CD8-positive, alpha-beta memory T cell (primary cell): ENCODE data around the gene MAG. TPM values are rescaled to one million over a fixed set of nuclear protein-coding genes. Genes with fewer than 3 reads are reported as not detected.

Experiments
- CTCF ChIA-PET: fragments of 350-600 bp; sonication (Branson Sonifier 250); formaldehyde crosslinking; loops from one replicate; lab custom pipeline; 2021; ENCODE audit warnings: antibody characterized with exemption; lab: Charles Lee
- POLR2A ChIA-PET: fragments of 350-600 bp; sonication (Branson Sonifier 250); formaldehyde crosslinking; loops from one replicate; lab custom pipeline; 2021; ENCODE audit warnings: antibody characterized with exemption; lab: Charles Lee
- DNase-seq, 5 donors: peaks; one replicate each; pipeline versions ENCODE4 v3.0.0 to v3.0.0-alpha.2; 2020 to 2022; ENCODE audit warnings: mixed read lengths in 1 of 5
- H3K27ac ChIP-seq: one replicate; pipeline ENCODE4 v1.7.0; 2013; ENCODE audit warnings: low read depth, mild to moderate bottlenecking, low read length, moderate library complexity
- H3K27me3 ChIP-seq: 2 replicates; pipeline ENCODE4 v1.7.0; 2013; ENCODE audit warnings: low read length, mild to moderate bottlenecking; ENCODE audit not compliant: insufficient read depth, poor library complexity, severe bottlenecking
- H3K36me3 ChIP-seq: 2 replicates; pipeline ENCODE4 v1.7.0; 2013; ENCODE audit warnings: mild to moderate bottlenecking, low read length, moderate library complexity; ENCODE audit not compliant: insufficient read depth
- H3K4me1 ChIP-seq: 2 replicates; pipeline ENCODE4 v1.7.0; 2013; ENCODE audit warnings: mild to moderate bottlenecking, low read length, moderate library complexity; ENCODE audit not compliant: insufficient read depth
- H3K4me3 ChIP-seq: 2 replicates; pipeline ENCODE4 v1.7.0; 2013; ENCODE audit warnings: mild to moderate bottlenecking, low read length
- H3K9me3 ChIP-seq: 2 replicates; pipeline ENCODE4 v1.7.0; 2013; ENCODE audit warnings: mild to moderate bottlenecking, low read length
- H3K27ac Mint-ChIP-seq, 8 donors: one replicate each; pipeline ENCODE4 v1.8.0; 2020 to 2021; ENCODE audit warnings: mixed read lengths in 8 of 8, mild to moderate bottlenecking in 6 of 8, inconsistent platforms in 3 of 8, moderate library complexity in 3 of 8
- H3K27me3 Mint-ChIP-seq, 2 donors: one replicate each; pipeline ENCODE4 v1.8.0; 2020 to 2021; ENCODE audit warnings: mixed read lengths in 2 of 2, mild to moderate bottlenecking in 1 of 2, moderate library complexity in 1 of 2
- H3K36me3 Mint-ChIP-seq, 3 donors: one replicate each; pipeline ENCODE4 v1.8.0; 2020 to 2021; ENCODE audit warnings: mixed read lengths in 3 of 3, inconsistent platforms in 1 of 3, mild to moderate bottlenecking in 1 of 3
- H3K4me1 Mint-ChIP-seq, 3 donors: one replicate each; pipeline ENCODE4 v1.8.0; 2020 to 2021; ENCODE audit warnings: mixed read lengths in 3 of 3, inconsistent platforms in 1 of 3, mild to moderate bottlenecking in 1 of 3
- H3K4me3 Mint-ChIP-seq, 7 donors: one replicate each; pipeline ENCODE4 v1.8.0; 2020 to 2021; ENCODE audit warnings: mixed read lengths in 7 of 7, mild to moderate bottlenecking in 6 of 7, moderate library complexity in 4 of 7, inconsistent platforms in 2 of 7
- H3K9me3 Mint-ChIP-seq, 5 donors: one replicate each; pipeline ENCODE4 v1.8.0; 2020 to 2022; ENCODE audit warnings: mixed read lengths in 5 of 5, mild to moderate bottlenecking in 3 of 5, moderate library complexity in 2 of 5, inconsistent platforms in 1 of 5
- polyA plus RNA-seq: library from polyadenylated mRNA; unstranded; fragments of 300-500 nt; fragmentation: Illumina TruSeq; gene quantifications from one replicate; pipeline ENCODE4 v1.2.3, GENCODE V29; 2021
- total RNA-seq, 2 experiments: library from RNA; stranded (reverse); gene quantifications; one replicate each; pipeline ENCODE4 v1.2.3, GENCODE V29; 2021

Gene MAG, protein sequence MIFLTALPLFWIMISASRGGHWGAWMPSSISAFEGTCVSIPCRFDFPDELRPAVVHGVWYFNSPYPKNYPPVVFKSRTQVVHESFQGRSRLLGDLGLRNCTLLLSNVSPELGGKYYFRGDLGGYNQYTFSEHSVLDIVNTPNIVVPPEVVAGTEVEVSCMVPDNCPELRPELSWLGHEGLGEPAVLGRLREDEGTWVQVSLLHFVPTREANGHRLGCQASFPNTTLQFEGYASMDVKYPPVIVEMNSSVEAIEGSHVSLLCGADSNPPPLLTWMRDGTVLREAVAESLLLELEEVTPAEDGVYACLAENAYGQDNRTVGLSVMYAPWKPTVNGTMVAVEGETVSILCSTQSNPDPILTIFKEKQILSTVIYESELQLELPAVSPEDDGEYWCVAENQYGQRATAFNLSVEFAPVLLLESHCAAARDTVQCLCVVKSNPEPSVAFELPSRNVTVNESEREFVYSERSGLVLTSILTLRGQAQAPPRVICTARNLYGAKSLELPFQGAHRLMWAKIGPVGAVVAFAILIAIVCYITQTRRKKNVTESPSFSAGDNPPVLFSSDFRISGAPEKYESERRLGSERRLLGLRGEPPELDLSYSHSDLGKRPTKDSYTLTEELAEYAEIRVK
- total RNA-seq, result not detected
- 0.36 TPM for polyA plus RNA-seq

- Histone ChIP-seq H3K4me1 (peaks cover 10% of the 10 kb centered on the region), H3K27me3 (no peaks in the 10 kb centered on the region), H3K27ac (no peak within 1 kb of the TSS), H3K36me3 (no peaks in the 10 kb centered on the region), H3K9me3 (no peaks in the 10 kb centered on the region), H3K4me3 (no peak within 1 kb of the TSS)
- POLR2A ChIA-PET, result no interaction called here
- peak within 1 kb of the TSS in 1 of 8 donors; percentile 13 for H3K27ac Mint-ChIP-seq
- CTCF ChIA-PET, result no interaction called here
- H3K9me3 Mint-ChIP-seq, result no peaks in the 10 kb centered on the region
- H3K4me1 Mint-ChIP-seq, result peaks cover 0 to 9% (median 6%) of the 10 kb centered on the region in 3 donors
- H3K27me3 Mint-ChIP-seq, result peaks cover 0 to 3% of the 10 kb centered on the region in 2 donors
- no peak for DNase-seq
- H3K36me3 Mint-ChIP-seq, result no peaks in the 10 kb centered on the region
- H3K4me3 Mint-ChIP-seq, result no peak within 1 kb of the TSS
These were observed at the start of gene MAG for GRCh38 chr19:35291916-35292315. MAG (plus strand) TSS chr19:35292161; CDS start chr19:35295409, 3,248 bp downstream.

DNA sequence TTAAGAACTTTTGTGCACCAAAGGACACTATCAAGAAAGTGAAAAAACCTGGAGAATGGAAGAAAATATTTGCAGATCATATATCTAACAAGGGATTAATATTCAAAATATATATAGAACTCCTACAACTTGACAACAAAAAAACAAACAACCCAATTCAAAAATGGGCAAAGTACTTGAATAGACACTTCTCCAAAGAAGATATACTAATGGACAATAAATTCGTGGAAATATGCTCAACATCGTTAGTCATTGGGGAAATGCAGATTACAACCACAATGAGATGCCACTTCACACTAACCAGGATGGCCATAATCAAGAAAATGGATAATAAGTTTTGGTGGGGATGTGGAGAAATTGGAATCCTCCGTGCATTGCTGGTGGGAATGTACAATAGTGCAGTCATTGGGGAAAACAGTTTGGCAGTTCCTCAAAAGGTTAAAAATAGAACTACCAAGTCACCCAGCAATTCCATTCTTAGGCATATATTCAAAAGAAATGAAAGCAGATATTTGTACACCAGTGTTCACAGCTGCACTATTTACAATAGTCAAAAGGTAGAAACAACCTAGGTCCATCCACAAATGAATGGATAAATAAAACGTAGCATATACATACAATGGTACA, 45.4 kb upstream of the MAG start:
- Mint-ChIP-seq H3K36me3 (peaks cover 3 to 31% (median 16%) of the 10 kb centered on the region in 3 donors), H3K4me3 (peak overlapping the region in 6 of 7 donors; percentile 84 to 95 (median 93)), H3K27ac (peak overlapping the region in 2 of 8 donors; percentile 2 to 94), H3K9me3 (peaks cover 2 to 22% (median 19%) of the 10 kb centered on the region in 5 donors), H3K27me3 (peaks cover 14 to 25% of the 10 kb centered on the region in 2 donors), H3K4me1 (peaks cover 30 to 41% (median 38%) of the 10 kb centered on the region in 3 donors)
- no peak overlapping the region for H3K27ac ChIP-seq
- H3K36me3 ChIP-seq, result no peaks in the 10 kb centered on the region
- ChIA-PET CTCF (no interaction called here), POLR2A (interaction anchor here (0.6 kb wide), 1 partner anchor 13 kb away, joined by 3 read pairs; no protein-coding TSS in a partner anchor)
- H3K9me3 ChIP-seq, result peaks cover 4% of the 10 kb centered on the region
- peaks cover 12% of the 10 kb centered on the region for H3K4me1 ChIP-seq
- DNase-seq, result no peak
- no peak overlapping the region for H3K4me3 ChIP-seq
- H3K27me3 ChIP-seq, result no peaks in the 10 kb centered on the region

- Histone ChIP-seq H3K4me3 (peak overlapping the region; percentile 76), H3K36me3 (no peaks in the 10 kb centered on the region), H3K27ac (peak overlapping the region; percentile 88), H3K4me1 (peaks cover 11% of the 10 kb centered on the region), H3K9me3 (no peaks in the 10 kb centered on the region), H3K27me3 (no peaks in the 10 kb centered on the region)
- H3K9me3 Mint-ChIP-seq, result peaks cover 0 to 17% (median 14%) of the 10 kb centered on the region in 5 donors
- H3K27me3 Mint-ChIP-seq, result peaks cover 14 to 19% of the 10 kb centered on the region in 2 donors
- peaks cover 30 to 46% (median 42%) of the 10 kb centered on the region in 3 donors for H3K4me1 Mint-ChIP-seq
- H3K4me3 Mint-ChIP-seq, result peak overlapping the region; percentile 84 to 96 (median 94)
- peak overlapping the region; percentile 57 to 96 (median 92) for H3K27ac Mint-ChIP-seq
- CTCF ChIA-PET, result interaction anchor here (1.1 kb wide), 1 partner anchor 48 kb away, joined by 3 read pairs; no protein-coding TSS in a partner anchor
- POLR2A ChIA-PET, result interaction anchor here (0.7 to 1.5 kb wide), 3 partner anchors 35 to 36 kb away, joined by 3 to 5 read pairs (median 4); no protein-coding TSS in a partner anchor
- DNase-seq, result peak; percentile 27 to 63 (median 49)
- peaks cover 5 to 37% (median 11%) of the 10 kb centered on the region in 3 donors for H3K36me3 Mint-ChIP-seq
These were observed 44.2 kb upstream of the MAG start for GRCh38 chr19:35247526-35248309.

DNA sequence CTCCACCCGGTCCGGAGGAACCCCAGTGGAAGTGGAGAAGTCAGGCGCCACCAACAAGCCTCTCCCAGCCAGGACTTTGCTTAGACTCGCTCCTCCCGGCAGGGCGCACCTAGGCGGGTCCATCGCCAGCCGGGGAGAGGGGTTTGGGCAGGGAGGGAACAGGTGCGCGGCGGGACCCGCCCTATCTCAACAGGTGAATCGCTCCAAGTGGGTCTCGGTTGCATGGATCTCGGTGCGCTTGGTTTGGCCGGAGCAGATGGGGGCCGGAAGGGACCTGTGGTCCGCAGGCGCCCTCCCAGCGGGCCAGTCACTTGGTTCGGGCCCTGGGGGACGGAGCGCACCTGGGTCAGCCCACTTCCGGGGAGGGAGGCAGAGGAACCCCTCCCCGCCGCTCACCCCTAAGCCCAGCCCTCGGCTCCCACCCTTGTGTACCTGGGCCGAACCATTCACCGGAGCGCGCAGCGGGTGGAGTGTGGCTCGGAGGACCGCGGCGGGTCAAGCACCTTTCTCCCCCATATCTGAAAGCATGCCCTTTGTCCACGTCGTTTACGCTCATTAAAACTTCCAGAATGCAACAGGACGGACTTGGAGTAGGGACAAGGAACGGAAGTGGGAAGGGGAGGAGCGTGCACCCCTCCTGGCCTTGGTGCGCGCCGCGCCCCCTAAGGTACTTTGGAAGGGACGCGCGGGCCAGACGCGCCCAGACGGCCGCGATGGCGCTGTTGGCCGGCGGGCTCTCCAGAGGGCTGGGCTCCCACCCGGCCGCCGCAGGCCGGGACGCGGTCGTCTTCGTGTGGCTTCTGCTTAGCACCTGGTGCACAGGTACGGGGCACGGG, 43.4 kb upstream of the MAG start, which contains the start of gene LSR:
TSS of gene LSR (plus strand) at position 693 of the 836 bp plus-strand sequence. CDS start at position 714, 21 bp downstream.
- peaks cover 14 to 15% of the 10 kb centered on the region in 2 donors for H3K27me3 Mint-ChIP-seq
- ChIA-PET CTCF (interaction anchor here (1.1 kb wide), 1 partner anchor 49 kb away, joined by 3 read pairs; no protein-coding TSS in a partner anchor), POLR2A (interaction anchor here (0.7 to 1.5 kb wide), 3 partner anchors 35 to 37 kb away, joined by 3 to 5 read pairs (median 4); no protein-coding TSS in a partner anchor)
- Histone ChIP-seq H3K27ac (peak within 1 kb of the TSS; percentile 88), H3K4me3 (peak within 1 kb of the TSS; percentile 76), H3K36me3 (no peaks in the 10 kb centered on the region), H3K9me3 (no peaks in the 10 kb centered on the region), H3K4me1 (peaks cover 11% of the 10 kb centered on the region), H3K27me3 (no peaks in the 10 kb centered on the region)
- peaks cover 32 to 50% (median 42%) of the 10 kb centered on the region in 3 donors for H3K4me1 Mint-ChIP-seq
- H3K9me3 Mint-ChIP-seq, result peaks cover 0 to 14% (median 11%) of the 10 kb centered on the region in 5 donors
- H3K4me3 Mint-ChIP-seq, result peak within 1 kb of the TSS; percentile 84 to 96 (median 94)
- H3K36me3 Mint-ChIP-seq, result peaks cover 4 to 40% (median 5%) of the 10 kb centered on the region in 3 donors
- H3K27ac Mint-ChIP-seq, result peak within 1 kb of the TSS; percentile 89 to 96 (median 94)
- DNase-seq, result peak; percentile 56 to 92 (median 82)

DNA sequence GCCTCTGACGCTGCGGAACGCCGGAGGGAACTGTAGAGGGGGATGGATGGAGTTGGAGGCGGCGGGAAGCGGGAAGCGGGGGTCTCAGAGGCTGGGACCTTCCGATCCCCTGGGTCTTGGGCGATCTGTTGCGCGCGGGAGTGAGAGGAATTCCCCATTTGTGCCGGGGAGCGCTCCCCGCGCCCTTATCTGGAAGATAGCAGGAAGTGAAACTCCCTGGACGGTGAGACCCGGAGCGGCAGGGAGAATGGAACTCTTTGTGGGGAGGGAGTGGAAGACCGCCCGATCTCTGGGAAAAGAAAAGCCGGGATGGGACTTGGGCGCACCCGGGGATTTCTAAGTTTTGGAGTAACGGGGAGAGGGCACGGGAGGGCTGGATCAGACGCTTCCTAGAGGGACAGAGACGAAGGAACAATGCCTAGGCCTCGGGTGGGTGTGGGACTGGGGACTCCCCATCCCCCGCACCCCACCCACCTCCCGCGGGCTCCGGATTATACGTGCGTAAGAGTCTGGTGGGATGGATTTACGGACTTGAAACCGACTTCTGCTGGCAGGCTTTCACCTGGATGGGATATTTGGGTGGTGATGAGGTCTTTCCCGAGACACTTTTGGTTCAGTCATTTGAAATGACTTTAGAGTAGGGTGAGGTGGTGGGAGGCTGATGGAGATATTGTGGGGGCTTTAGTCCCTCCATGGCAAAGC, 42.7 kb upstream of the MAG start:
- Histone ChIP-seq H3K36me3 (no peaks in the 10 kb centered on the region), H3K4me3 (peak overlapping the region; percentile 76), H3K9me3 (no peaks in the 10 kb centered on the region), H3K4me1 (peaks cover 11% of the 10 kb centered on the region), H3K27ac (peak overlapping the region; percentile 88), H3K27me3 (no peaks in the 10 kb centered on the region)
- H3K36me3 Mint-ChIP-seq, result peaks cover 0 to 45% (median 5%) of the 10 kb centered on the region in 3 donors
- ChIA-PET CTCF (no interaction called here), POLR2A (interaction anchor here (1.9 kb wide), 1 partner anchor 19 kb away, joined by 6 read pairs; no protein-coding TSS in a partner anchor)
- peak overlapping the region; percentile 84 to 96 (median 94) for H3K4me3 Mint-ChIP-seq
- peaks cover 11 to 15% of the 10 kb centered on the region in 2 donors for H3K27me3 Mint-ChIP-seq
- H3K9me3 Mint-ChIP-seq, result peaks cover 0 to 7% (median 5%) of the 10 kb centered on the region in 5 donors
- no peak for DNase-seq
- H3K27ac Mint-ChIP-seq, result peak overlapping the region; percentile 84 to 96 (median 92)
- peaks cover 32 to 50% (median 42%) of the 10 kb centered on the region in 3 donors for H3K4me1 Mint-ChIP-seq
